Posterior vena cava (tissue), 2 donors: ENCODE results near the gene ADM2. TPM values are rescaled to one million over a fixed set of nuclear protein-coding genes. Genes with fewer than 3 reads are reported as not detected.

Experiments
- DNase-seq: peaks from one replicate; pipeline ENCODE4 v3.0.0-alpha.2; 2020; ENCODE audit warnings: low spot score
- intact Hi-C, 2 donors: fragments of 100-400 bp; cut with DNase I; formaldehyde crosslinking; loops; one replicate each; pipeline versions ENCODE4 v1.14.1 to v1.14.2; 2022 to 2023
- total RNA-seq, 2 donors: library from RNA; stranded (reverse); fragmentation: NEBNext Ultra II Directional; extraction: Animal tissue kit (Norgen Biotek cat#: 25700); gene quantifications; one replicate each; pipeline ENCODE4 v1.2.1, GENCODE V29; 2021
- donor health status: DM: yes; HTN: yes; CAD: no.
- donor health status: DM: yes; HTN: yes; CAD: no.

The ADM2 gene
- total RNA-seq, 2 donors from 2014 or later = 0.14 to 0.56 TPM

- intact Hi-C loops = no loop called here
- no peak for DNase-seq
Observed at GRCh38 chr22:50443801-50444625, 37.3 kb upstream of the ADM2 start.

DNA sequence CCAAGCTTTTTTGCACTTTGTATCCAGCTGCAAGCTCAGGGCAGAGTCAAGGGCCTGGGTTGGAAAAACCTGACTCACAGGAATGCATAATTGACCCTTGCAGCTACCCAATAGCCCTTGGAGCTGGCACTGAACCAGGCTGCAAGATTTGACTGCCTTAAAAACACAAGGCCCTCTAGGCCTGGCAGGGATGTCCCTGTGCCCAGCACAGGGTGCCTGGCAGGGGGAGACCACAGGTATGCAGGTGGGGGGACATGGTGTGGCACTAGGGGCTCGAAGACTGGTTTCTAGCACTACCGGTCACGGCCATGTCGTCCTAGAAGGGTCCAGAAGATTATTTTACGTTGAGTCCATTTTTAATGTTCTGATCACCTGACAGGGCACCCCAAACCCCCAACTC lies 36.7 kb upstream of the ADM2 start:
- intact Hi-C loops = no loop called here
- DNase-seq = no peak

DNA sequence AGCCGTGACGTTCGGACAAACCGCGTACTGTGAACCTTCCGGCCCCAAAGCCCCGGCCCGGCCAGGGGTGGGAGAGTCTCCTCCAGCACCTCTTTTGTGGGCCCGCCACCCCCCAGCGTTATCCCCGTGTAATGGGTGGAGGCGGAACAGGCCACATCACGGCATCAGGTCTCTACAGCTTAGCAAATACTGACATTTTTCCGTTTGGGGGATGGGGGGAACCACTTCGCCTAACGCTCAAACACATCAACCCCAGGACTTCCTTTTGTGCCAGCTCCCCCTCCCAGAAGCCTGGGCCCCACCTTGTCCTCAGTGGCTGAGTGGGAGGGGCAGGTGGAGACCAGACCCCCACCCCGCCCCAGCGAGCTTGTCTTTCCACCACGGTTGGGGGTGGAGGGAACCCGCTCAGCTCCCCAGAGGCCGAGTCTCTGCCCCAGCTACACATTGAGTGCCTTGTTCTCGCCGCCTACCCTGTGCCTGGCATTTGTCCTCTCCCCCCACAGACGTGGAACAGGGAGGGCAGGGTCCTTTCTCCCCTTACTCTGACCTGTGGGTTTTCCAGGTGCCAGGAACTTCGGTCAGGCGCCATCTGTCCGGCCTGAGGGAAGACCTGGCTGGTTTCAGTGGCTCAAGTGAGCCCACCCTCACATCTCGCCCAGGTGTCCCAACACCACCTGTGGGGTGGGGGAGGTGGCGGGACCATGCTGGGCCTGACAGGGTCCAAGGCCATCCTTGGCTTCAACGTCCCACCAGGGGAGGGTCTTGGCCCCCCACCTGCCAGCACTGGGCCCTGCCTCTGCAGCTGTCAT lies 36.1 kb upstream of the ADM2 start:
- no peak for DNase-seq
- intact Hi-C loops = no loop called here

DNA sequence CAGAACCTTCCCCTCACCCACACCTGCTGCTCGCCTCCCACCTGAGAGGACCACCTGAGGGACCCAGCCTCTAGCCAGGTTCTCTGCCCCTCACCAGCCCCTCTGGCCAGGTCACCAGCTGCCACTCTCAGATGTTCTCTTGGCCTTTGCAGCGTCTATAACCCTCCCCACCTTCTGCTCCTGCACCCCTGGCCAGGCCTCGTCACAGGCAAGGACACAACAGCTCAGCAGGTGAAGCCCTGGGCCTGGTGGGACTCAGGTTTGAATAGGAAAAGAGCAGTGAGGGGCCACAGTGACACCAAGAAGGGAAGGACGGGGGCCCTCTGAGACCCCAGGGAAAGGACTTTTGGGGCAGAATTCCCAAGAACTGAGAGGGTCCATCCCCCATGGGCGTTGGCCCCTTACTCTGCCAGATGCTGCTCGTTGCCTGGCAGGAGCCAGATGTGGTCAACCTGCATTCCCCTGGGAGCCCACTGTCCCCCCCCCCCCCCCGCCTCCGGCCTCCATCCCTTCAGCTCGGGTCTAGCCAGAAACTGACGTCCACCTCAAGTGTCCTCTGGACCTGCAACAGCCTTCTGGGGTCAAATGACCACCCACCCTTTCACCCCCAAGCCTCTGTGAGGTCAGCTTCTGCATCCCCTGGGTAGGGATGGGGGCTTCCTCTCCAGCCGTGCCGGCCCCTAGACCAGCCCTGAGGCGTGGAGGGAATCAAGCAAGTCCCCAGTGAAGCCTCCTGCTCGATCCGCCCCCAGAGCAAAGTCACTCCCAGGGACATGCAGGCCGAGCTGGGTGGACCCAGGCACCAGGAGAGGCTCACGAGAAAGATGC lies 35.2 kb upstream of the ADM2 start:
- intact Hi-C loops = no loop called here
- no peak for DNase-seq

- no peak for DNase-seq
- intact Hi-C loops = no loop called here
Observed at GRCh38 chr22:50446708-50447575, 34.4 kb upstream of the ADM2 start.

GRCh38 chr22:50447576-50448551 lies 33.5 kb upstream of the ADM2 start:
- no peak for DNase-seq
- intact Hi-C loops = no loop called here

GRCh38 chr22:50452649-50453048 lies 28.7 kb upstream of the ADM2 start:
- no peak for DNase-seq
- intact Hi-C loops = no loop called here

DNA sequence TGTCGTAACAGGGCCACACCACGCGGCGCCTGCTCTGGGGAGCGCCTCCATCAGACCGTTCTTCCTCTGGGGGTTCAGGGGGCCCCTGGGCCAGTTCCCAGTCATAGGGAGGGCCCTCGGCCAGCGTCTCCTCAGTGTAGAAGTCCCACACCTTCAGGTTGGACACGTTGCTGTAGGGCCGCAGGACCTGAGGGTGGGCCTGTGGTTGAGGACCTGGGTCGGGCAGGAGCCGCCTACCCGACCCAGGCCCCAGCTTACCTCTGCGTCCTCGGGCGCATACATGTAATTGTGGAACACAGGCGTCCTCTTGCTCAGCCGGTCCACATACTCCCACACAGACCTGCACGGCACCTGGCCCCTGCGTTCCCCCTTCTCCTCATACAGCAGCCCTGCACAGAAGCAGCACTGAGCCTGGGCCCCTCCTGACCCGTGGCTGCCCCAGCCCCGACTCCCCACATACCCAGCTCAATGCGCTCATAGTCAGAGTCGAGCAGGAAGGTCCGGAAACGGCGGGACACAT lies 26.7 kb upstream of the ADM2 start:
- intact Hi-C loops = no loop called here
- no peak for DNase-seq

GRCh38 chr22:50455201-50455600 lies 26.1 kb upstream of the ADM2 start:
- no peak for DNase-seq
- intact Hi-C loops = no loop called here

DNA sequence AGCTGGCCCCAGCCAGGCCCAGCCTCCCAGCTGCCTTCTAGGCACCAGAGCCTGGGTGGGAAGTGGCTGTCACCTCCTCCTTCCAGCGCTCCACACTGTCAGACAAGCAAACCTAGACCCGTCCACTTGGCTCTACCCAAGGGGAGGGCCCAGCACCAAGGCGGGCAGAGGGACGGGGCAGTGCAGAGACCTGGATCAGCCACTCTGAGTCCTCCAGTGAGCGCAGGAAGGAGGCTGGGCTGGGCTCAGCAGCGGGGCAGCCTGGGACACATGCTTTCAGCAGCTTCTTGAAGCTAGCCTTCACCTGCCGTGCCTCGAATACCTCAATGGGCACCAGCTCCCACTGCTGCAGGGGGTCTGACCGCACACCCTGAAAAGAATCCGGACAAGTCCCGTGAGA lies 25.3 kb upstream of the ADM2 start:
- intact Hi-C loops = no loop called here
- DNase-seq = no peak

DNA sequence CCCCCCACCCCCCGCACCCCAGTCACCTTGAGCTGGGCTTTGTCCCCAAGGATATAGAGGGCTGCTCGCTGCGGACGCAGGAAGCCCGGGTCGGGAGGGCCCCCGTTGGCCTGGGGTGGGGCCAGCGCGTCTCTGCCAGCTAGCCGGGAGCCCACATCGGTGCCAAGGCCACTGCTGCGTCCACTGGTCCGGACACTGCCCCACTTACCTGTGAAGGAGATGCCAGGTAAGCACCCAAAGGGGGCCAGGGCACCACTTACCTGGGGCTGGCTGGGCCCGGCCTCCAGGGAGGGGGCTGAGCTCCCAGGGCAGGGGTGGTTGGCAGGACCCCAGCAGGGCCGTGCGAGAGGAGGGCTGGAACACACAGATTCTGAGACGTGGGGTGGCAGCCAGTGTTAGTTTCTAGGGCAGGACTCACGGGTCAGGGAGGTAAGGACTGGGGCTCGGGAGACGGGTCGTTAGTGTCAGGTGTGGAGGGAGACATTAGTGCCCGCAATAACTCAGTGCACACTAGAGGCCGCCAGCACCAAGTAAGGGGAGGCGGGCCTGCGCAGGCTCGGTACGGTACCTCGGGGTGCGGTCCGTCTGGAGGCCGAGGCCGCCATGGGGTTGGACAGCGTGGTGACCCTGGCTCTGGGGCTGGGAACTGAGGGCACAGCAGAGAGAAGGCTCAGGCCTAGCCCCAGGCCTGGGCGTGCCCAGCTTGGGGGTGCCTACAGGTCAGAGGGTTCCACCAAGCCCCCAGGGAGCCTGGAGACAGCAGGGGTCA lies 24.7 kb upstream of the ADM2 start:
- intact Hi-C loops = no loop called here
- DNase-seq = no peak

GRCh38 chr22:50459016-50459415 lies 22.3 kb upstream of the ADM2 start:
- intact Hi-C loops = no loop called here
- DNase-seq = no peak

- DNase-seq = no peak
Observed at GRCh38 chr22:50459496-50460140, 21.7 kb upstream of the ADM2 start.

GRCh38 chr22:50460938-50461337 lies 20.4 kb upstream of the ADM2 start:
- DNase-seq = no peak

More at GRCh38 chr22:50459496-50460140, 21.7 kb upstream of the ADM2 start:
- intact Hi-C loops = no loop called here

GRCh38 chr22:50461536-50461935 lies 19.8 kb upstream of the ADM2 start:
- intact Hi-C loops = no loop called here
- DNase-seq = no peak

More at GRCh38 chr22:50460938-50461337, 20.4 kb upstream of the ADM2 start:
- intact Hi-C loops = no loop called here

DNA sequence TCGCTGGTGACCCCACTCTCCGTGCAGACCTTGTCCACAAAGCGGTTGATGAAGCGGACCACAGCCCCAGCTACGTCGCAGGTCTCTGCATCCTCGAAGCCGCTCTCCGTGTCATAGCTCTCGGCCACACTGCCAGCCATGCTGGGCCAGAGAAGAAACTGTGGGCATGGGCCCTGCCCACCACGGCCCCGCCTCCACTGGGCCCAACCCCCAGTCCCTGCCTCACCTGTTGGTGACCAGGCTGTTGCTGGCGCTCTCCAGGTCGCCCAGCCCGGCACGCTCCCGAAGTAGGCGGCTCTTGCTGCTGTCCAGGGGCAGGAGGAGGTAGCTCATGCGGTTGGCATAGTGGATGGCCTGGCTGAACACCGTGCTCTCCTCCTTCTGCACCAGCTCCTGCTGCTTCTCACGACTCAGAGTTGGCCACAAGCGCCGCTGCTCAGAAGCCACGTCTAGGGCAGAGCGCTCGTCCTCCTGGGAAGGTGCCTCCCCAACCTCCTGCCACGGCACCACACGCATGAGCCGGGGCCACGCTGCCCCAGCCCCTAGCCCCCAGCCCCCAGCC lies 19.3 kb upstream of the ADM2 start:
- intact Hi-C loops = no loop called here
- DNase-seq = no peak
